NCI-H2029 (cell line): Measurements from ENCODE around the gene ABLIM3.

ENCODE experiments used
- DNase-seq: peaks from one replicate; lab custom pipeline; 2025; lab: John Stamatoyannopoulos, UW

Gene ABLIM3

DNA sequence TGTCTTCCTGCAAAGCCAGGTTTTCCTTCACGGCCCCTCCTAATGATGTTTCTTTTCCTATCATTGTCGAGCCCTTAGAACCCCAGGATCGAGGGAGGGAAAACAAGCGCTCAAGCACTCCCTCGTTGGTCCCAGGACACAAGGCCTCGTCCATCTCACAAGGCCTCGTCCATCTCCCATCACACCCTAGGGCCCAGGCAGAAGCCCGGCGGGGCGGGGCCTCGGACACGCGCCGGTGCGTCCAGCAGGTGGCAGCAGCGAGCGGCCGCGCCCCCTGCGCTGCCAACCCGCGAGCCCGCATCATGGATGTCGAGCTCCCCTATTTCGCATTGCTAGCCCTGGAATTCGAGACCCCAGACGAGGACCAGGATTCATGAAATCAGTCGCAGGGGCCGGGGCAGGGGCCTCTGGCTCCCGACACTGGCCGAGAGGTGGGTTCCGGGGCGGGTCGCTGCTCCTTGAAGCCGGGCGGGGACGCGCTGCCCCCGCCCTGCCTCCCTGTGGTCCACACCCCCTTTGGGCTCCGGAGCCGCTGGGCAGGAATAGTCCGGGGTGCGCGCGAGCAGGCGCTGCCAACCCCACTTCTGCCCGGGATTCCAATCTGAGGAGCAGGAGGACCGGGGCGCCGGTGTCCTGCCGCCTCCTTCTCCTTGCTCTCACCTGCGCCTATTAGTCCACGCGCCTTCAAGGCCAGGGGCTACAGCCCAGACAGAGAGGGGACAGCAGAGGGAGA is at the start of gene ABLIM3:
Gene ABLIM3 (plus strand): TSS at position 270 of the 733 bp plus-strand sequence. CDS start 603 bp downstream, outside the sequence.
- DNase-seq: peak; percentile 13

- DNase-seq: no peak
These were observed 47.7 kb upstream of the ABLIM3 start for GRCh38 chr5:149093625-149094024.

DNA sequence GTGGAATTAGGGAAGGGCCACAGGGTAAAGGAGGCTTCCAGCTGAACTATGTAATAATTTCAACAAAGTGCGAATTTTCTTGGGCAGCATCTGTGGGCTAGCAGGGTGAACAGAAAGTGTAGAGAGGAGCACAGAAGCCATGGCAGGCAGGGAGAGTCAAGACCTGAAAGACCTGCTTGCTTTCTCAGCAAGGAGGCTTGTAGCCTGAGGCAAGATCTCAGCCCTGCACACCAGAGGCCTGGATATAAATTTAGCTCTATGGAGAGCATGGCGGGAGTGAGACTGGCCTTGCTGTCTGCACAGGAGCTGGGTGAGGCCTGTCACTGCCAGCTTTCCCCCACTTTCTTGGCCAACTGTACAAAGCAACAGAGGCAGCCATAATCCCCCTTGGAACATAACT is 46.3 kb upstream of the ABLIM3 start:
- DNase-seq: no peak

DNA sequence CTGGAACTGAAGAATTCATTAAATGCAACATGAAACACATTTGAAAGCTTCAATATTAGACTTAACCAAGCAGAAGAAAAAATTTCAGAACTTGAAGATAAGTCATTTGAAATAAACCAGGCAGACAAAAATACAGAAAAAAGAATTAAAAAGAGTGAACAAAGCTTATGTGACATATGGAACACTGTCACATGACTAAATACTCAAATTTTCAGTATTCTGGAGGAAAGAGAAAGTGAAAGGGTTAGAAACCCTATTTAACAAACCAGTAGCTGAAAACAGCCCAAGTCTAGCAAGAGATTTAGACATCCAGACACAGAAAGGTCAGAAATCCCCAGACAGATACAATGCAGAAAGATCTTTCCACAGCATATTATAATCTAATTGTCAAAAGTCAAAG is 41.4 kb upstream of the ABLIM3 start:
- no peak for DNase-seq

DNA sequence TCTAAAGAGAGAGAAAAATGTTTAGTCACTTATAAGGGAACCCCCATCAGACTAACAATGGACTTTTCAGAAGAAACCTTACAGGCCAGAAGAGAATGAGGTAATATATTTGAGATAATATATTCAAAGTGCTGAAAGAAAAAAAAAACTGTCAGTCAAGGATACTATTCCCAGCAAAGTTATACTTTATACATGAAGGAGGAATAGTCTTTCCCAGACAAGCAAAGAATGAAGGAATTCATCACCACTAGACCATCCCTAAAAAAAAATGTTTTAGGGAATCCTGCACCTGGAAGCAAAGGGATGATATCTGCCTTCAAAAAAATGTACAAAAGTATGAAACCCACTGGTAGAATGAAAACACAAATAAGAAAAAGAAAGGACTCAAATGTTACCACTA is 41.0 kb upstream of the ABLIM3 start:
- no peak for DNase-seq

DNA sequence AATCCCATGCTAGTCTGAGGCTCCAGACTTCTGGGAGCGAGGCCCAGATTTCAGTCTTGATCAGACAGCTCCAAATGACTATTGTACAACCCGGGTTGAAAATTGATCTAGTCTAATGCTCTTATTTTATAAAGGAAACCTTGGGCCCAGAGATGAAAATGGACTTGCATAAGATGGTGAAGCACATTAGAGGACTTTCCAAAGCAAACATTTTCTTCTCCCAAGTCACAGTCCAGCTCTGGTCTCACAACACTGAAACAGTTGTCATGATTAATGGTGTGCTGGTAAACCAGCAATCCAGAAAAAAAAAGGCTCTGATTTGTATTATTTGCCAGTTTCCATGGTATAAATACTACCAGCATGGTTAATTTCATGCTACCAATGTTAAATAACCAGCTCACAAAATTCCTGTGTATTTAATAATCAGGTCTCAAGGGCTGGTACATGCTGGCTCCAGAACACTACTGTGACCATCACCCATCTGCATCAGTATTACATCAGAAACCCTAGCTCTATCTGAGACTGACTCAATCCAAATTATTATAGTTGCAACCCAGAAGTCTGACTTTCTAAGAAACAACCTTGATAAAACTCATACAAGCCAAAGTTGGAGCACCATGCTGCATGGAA is 32.5 kb upstream of the ABLIM3 start:
- DNase-seq: no peak

DNA sequence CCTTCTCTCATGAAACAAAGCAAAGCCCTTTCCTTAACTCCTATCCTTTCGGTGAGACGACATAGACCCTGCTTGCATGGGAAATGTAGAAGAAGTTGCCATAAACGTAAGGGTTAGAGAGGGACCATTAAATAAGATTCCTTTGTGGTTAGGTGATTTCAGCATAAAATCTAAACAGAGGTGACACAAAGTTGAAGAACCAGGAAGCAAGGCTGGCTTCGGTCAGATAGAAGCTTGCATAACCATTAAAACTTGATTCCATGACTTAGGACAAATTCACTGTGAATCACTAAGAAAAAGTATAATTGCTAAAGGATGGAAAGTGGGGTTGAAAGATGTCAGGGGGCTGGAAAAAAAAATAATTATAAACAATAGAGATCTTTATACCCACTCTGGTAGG is 30.9 kb upstream of the ABLIM3 start:
- DNase-seq: no peak

- DNase-seq: no peak
These were observed 27.6 kb upstream of the ABLIM3 start for GRCh38 chr5:149113669-149114068.

DNA sequence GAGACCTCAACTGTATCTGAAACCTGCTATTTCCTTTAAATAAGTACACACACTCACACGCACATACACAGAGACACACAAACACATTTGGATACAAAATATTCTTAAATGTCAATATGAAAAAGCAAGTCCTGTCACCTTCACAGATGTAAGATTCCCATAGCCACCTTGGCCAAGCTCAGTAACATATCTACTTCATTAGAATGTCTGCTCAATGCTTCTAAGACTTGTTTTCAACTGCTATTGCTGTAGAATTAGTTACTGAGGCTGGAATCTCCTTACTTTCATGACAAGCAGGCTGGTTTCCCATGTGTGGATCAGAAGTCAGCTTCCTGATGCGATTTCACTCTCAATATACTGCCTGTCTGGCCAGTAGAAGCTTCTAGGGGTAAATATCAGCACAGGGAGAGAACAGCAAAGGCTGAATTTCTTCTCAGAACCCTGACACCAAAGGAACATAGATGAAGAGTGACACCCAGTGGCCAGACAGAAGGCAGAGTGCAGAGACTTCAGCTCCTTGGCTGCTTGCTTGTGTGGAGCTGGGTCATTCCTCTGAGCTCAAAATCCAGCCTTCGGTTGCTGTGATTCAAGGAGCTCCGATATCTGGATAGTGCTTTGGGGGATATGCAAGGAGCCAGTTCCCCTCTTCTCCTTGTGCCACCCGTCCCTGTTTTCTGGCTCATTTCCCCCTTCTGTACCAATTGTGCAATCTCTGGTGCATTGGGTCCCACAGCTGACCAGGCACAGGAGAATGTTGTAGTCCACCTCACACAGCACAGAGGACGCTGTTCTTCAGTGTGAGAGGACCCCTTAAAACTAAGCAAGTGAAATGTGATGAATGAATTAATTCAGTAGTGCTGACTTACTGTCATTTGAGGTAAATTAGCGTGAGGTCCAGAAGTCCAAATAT is 26.6 kb upstream of the ABLIM3 start:
- peak; percentile 45 for DNase-seq

GRCh38 chr5:149117970-149118369 is 23.3 kb upstream of the ABLIM3 start:
- DNase-seq: no peak

DNA sequence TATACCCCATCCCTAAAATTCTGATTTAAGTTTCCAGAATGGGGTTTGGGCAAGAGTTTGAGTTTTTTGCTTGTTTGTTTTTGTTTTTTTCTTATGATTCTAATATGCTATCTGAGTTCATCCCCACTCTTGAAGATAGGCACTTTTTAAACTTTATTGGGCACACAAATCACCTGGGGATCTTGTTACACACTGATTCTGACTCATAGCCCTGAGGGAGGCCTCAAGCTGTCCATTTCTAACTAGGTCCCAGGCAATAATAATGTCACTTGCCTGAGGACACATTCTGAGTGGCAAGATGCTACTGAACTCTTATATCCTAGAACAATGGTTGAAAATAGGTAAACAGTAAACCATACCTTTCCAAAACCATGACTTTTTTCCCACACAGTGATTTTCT is 22.8 kb upstream of the ABLIM3 start:
- no peak for DNase-seq

DNA sequence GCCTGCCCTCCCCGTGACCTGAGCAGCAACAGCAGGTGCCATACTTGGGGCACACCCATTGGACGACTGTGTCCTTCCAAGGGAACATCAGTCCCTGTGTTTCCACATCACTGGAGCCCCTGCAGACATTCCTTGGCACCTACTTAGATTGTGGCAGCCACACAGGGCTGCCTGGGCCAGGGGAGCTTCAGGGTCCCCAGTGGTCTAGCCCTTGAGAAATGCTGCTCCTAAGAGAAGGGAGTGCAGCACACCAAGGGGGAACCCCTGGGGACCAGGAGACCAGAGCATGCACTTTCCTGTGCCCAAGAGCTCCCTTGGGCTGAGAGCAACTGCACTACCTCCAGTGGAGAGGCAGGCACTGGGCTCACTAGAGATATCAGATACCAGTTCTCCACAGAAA is 20.1 kb upstream of the ABLIM3 start:
- no peak for DNase-seq

- no peak for DNase-seq
These were observed 18.1 kb upstream of the ABLIM3 start for GRCh38 chr5:149123211-149123610.

DNA sequence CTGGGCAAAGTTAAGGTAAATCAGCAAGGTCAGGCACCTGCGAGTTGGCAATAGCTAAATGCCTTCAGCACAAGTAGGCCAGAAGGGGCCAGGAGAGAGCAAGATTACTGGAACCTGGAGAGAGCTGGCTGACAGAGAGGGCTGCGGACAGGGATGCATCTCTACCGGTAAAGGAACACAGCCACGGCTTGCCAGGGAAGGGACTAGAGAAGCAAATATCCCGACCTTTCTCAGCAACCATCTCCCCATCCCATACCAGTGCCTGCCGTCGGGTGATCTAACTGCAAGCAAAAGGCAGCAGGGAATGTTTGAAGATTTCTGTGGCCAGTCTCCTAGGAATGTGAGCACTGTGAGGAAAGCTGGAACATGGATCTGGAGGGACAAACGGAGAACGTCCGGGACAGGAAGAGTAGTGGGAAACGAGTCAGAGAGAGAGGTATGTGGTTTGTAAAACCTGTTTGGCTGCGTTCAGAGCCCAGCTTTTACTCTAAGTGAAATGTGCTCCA is 15.9 kb upstream of the ABLIM3 start:
- DNase-seq: no peak

DNA sequence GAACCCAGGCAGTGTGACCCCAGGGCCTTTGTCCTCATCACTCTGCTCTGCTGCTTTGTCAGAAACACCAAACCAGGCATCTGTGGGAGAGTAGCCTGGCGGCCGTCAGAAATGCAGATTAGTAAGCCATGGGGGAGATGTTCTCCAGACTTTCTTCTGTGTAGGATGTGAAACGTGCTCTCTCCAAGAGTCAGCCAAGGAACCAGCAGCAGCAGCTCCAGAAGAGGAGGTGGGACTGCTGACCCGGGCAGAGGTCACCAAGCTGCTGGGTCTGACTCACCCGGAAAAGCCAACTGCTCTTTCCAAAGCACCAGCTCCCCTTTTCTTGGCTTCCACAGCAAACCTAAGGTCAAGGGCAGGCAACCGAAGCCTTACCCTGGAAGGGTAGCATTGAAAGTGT is 14.4 kb upstream of the ABLIM3 start:
- DNase-seq: no peak

GRCh38 chr5:149127394-149127955 is 13.8 kb upstream of the ABLIM3 start:
- DNase-seq: no peak

GRCh38 chr5:149128023-149128875 is 13.0 kb upstream of the ABLIM3 start:
- DNase-seq: no peak

- DNase-seq: no peak
These were observed 12.1 kb upstream of the ABLIM3 start for GRCh38 chr5:149129181-149129580.

DNA sequence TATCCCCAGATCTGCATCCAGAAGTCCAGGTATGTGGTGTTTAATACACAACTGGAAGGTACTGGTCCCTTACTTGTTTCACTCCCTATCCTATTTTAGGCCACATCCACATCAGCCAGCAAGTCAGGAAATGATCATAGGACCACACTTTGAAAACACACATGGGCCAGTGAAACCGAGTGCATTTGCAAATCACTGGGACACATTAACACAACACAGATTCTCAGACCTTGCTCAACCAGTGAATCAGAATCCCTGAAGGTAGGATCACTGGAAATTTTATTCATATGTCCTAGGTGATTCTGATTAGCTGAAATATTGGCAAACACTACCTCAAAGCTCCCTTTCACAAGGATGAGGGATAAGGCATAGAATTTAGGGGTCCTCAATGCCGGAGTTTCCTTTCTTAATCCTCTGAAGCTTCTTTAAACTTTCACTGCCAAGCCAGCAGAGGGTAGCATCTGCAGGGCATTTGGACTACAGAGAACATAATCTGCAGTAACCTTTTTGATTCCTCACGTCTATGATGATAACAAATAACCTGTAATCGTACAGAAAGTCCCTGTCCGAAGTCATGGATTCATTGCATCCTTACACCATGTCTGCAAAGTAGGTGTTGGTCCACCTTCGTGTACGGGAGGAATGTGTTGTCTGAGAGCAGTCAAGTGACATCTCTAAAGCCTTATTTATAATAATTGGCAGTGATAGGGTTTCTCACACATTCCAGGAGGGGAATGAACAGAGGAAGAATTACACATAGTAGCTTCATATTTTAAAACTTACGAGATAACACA is 11.0 kb upstream of the ABLIM3 start:
- no peak for DNase-seq

DNA sequence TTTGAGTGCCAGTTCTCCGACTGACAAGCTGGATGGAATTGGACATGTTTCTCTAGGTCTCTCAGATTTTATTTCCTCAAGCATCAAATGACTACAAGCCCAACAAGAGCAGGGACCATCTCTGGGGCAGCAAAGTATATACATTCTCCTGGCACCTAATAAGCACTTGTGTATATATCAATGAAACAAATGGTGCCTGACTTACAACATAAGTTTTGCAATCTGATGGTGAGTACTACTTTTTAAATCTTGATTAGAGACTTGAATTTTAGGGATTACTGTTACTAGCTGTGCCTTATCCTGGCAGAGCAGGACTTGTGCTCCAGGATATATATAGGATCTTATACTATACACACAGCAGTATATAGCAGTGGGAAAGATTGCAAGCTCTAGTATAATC is 8.8 kb upstream of the ABLIM3 start:
- no peak for DNase-seq
